ENCODE results near the gene KRTAP1-5. TPM values are rescaled to one million over a fixed set of nuclear protein-coding genes. Genes with fewer than 3 reads are reported as not detected.

KRTAP1-5 gene
- total RNA-seq, result not detected
- total RNA-seq (2013), result not detected
- total RNA-seq, result 0 reads per million in 29 experiments

- Mint-ChIP-seq H3K27ac (no peak within 1 kb of the TSS), H3K4me1 (no peaks in the 10 kb centered on the region), H3K36me3 (no peaks in the 10 kb centered on the region), H3K9me3 (no peaks in the 10 kb centered on the region), H3K4me3 (no peak within 1 kb of the TSS), H3K27me3 (peaks cover 18 to 27% of the 10 kb centered on the region in 2 donors)
- CTCF ChIA-PET, result no interaction called here
- Histone ChIP-seq H3K4me3 (ENCODE audit: control insufficient read depth in 1 of 2, extremely low read depth in 1 of 2, low read length in 1 of 2) (no peak within 1 kb of the TSS), H3K36me3 (ENCODE audit: control insufficient read depth in 2 of 2, extremely low read depth in 1 of 2, insufficient read depth in 1 of 2, low read length in 1 of 2) (no peaks in the 10 kb centered on the region), H3K27me3 (replicated peaks in 1 of 2; ENCODE audit: control insufficient read depth in 2 of 2, extremely low read depth in 1 of 2, insufficient read depth in 2 of 2, low read length in 1 of 2) (peaks cover 0 to 15% of the 10 kb centered on the region in 2 experiments), H3K27ac (ENCODE audit: low read length) (no peak within 1 kb of the TSS), H3K4me1 (ENCODE audit: control insufficient read depth in 1 of 2, extremely low read depth in 1 of 2, insufficient read depth in 2 of 2, low read length in 2 of 2) (no peaks in the 10 kb centered on the region), H3K9me3 (no peaks in the 10 kb centered on the region)
- WGBS (ENCODE audit: insufficient coverage), result 81% methylated on average over 7 of the region's 9 CpGs
- no peak for ATAC-seq (replicated peaks in 1 of 4)
- POLR2A ChIA-PET, result no interaction called here
- no peak for DNase-seq
These were observed at the start of gene KRTAP1-5 for GRCh38 chr17:41026715-41027471. Gene KRTAP1-5 (minus strand): TSS chr17:41027208. CDS start chr17:41027155, 53 bp downstream.

- CTCF ChIA-PET, result no interaction called here
- Histone ChIP-seq H3K4me3 (ENCODE audit: control insufficient read depth in 1 of 2, extremely low read depth in 1 of 2, low read length in 1 of 2) (no peak overlapping the region), H3K9me3 (no peaks in the 10 kb centered on the region), H3K27me3 (replicated peaks in 1 of 2; ENCODE audit: control insufficient read depth in 2 of 2, extremely low read depth in 1 of 2, insufficient read depth in 2 of 2, low read length in 1 of 2) (peaks cover 0 to 2% of the 10 kb centered on the region in 2 experiments), H3K36me3 (ENCODE audit: control insufficient read depth in 2 of 2, extremely low read depth in 1 of 2, insufficient read depth in 1 of 2, low read length in 1 of 2) (no peaks in the 10 kb centered on the region), H3K27ac (ENCODE audit: low read length) (no peak overlapping the region), H3K4me1 (ENCODE audit: control insufficient read depth in 1 of 2, extremely low read depth in 1 of 2, insufficient read depth in 2 of 2, low read length in 2 of 2) (no peaks in the 10 kb centered on the region)
- POLR2A ChIA-PET, result no interaction called here
- Mint-ChIP-seq H3K4me3 (no peak overlapping the region), H3K4me1 (no peaks in the 10 kb centered on the region), H3K27me3 (peaks cover 19 to 22% of the 10 kb centered on the region in 2 donors), H3K9me3 (no peaks in the 10 kb centered on the region), H3K36me3 (no peaks in the 10 kb centered on the region), H3K27ac (no peak overlapping the region)
- ATAC-seq (replicated peaks in 1 of 4) (no peak), DNase-seq (no peak)
These were observed 49.8 kb upstream of the KRTAP1-5 start for GRCh38 chr17:41076788-41077187.

GRCh38 chr17:41073676-41074075, 46.7 kb upstream of the KRTAP1-5 start:
- no peaks in the 10 kb centered on the region for H3K9me3 ChIP-seq
- no peaks in the 10 kb centered on the region for H3K36me3 Mint-ChIP-seq
- ATAC-seq (replicated peaks in 1 of 4) (no peak), DNase-seq (no peak)
- no peaks in the 10 kb centered on the region for H3K36me3 ChIP-seq (ENCODE audit: control insufficient read depth in 2 of 2, extremely low read depth in 1 of 2, insufficient read depth in 1 of 2, low read length in 1 of 2)
- no peaks in the 10 kb centered on the region for H3K4me1 ChIP-seq (ENCODE audit: control insufficient read depth in 1 of 2, extremely low read depth in 1 of 2, insufficient read depth in 2 of 2, low read length in 2 of 2)
- H3K4me1 Mint-ChIP-seq, result no peaks in the 10 kb centered on the region
- H3K4me3 ChIP-seq (ENCODE audit: control insufficient read depth in 1 of 2, extremely low read depth in 1 of 2, low read length in 1 of 2), result no peak overlapping the region
- no CpG with 5 or more reads among the region's 2 CpGs for WGBS (ENCODE audit: insufficient coverage)
- peaks cover 0 to 2% of the 10 kb centered on the region in 2 experiments for H3K27me3 ChIP-seq (replicated peaks in 1 of 2; ENCODE audit: control insufficient read depth in 2 of 2, extremely low read depth in 1 of 2, insufficient read depth in 2 of 2, low read length in 1 of 2)
- H3K27ac ChIP-seq (ENCODE audit: low read length), result no peak overlapping the region
- no peak overlapping the region for H3K4me3 Mint-ChIP-seq
- H3K27me3 Mint-ChIP-seq, result peaks cover 12 to 22% of the 10 kb centered on the region in 2 donors
- no peak overlapping the region for H3K27ac Mint-ChIP-seq
- ChIA-PET POLR2A (no interaction called here), CTCF (interaction anchor here in 1 of 2 donors (0.6 kb wide), 1 partner anchor 589 kb away, joined by 3 read pairs; no protein-coding TSS in a partner anchor)
- H3K9me3 Mint-ChIP-seq, result no peaks in the 10 kb centered on the region

- CTCF ChIA-PET, result no interaction called here
- Mint-ChIP-seq H3K27me3 (peaks cover 9 to 22% of the 10 kb centered on the region in 2 donors), H3K36me3 (no peaks in the 10 kb centered on the region), H3K27ac (no peak overlapping the region), H3K4me1 (no peaks in the 10 kb centered on the region), H3K9me3 (no peaks in the 10 kb centered on the region), H3K4me3 (no peak overlapping the region)
- Histone ChIP-seq H3K4me3 (ENCODE audit: control insufficient read depth in 1 of 2, extremely low read depth in 1 of 2, low read length in 1 of 2) (no peak overlapping the region), H3K27ac (ENCODE audit: low read length) (no peak overlapping the region), H3K36me3 (ENCODE audit: control insufficient read depth in 2 of 2, extremely low read depth in 1 of 2, insufficient read depth in 1 of 2, low read length in 1 of 2) (no peaks in the 10 kb centered on the region), H3K27me3 (replicated peaks in 1 of 2; ENCODE audit: control insufficient read depth in 2 of 2, extremely low read depth in 1 of 2, insufficient read depth in 2 of 2, low read length in 1 of 2) (peaks cover 0 to 2% of the 10 kb centered on the region in 2 experiments), H3K4me1 (ENCODE audit: control insufficient read depth in 1 of 2, extremely low read depth in 1 of 2, insufficient read depth in 2 of 2, low read length in 2 of 2) (no peaks in the 10 kb centered on the region), H3K9me3 (no peaks in the 10 kb centered on the region)
- 92% methylated on average over 2 of the region's 5 CpGs for WGBS (ENCODE audit: insufficient coverage)
- DNase-seq (no peak), ATAC-seq (replicated peaks in 1 of 4) (no peak)
- POLR2A ChIA-PET, result no interaction called here
These were observed 44.8 kb upstream of the KRTAP1-5 start for GRCh38 chr17:41071606-41072360.

- H3K9me3 Mint-ChIP-seq, result no peaks in the 10 kb centered on the region
- 100% methylated on average over 1 of the region's 3 CpGs for WGBS (ENCODE audit: insufficient coverage)
These were observed 42.0 kb upstream of the KRTAP1-5 start for GRCh38 chr17:41069031-41069430.

GRCh38 chr17:41067281-41067680, 40.3 kb upstream of the KRTAP1-5 start:
- POLR2A ChIA-PET, result interaction anchor here in 1 of 2 donors (0.7 kb wide), 1 partner anchor 15 kb away, joined by 3 read pairs; no protein-coding TSS in a partner anchor
- no peaks in the 10 kb centered on the region for H3K4me1 Mint-ChIP-seq
- peaks cover 0 to 2% of the 10 kb centered on the region in 2 donors for H3K27me3 Mint-ChIP-seq

More at GRCh38 chr17:41069031-41069430, 42.0 kb upstream of the KRTAP1-5 start:
- peaks cover 0 to 3% of the 10 kb centered on the region in 2 donors for H3K27me3 Mint-ChIP-seq
- Histone ChIP-seq H3K4me1 (ENCODE audit: control insufficient read depth in 1 of 2, extremely low read depth in 1 of 2, insufficient read depth in 2 of 2, low read length in 2 of 2) (no peaks in the 10 kb centered on the region), H3K36me3 (ENCODE audit: control insufficient read depth in 2 of 2, extremely low read depth in 1 of 2, insufficient read depth in 1 of 2, low read length in 1 of 2) (no peaks in the 10 kb centered on the region), H3K27me3 (replicated peaks in 1 of 2; ENCODE audit: control insufficient read depth in 2 of 2, extremely low read depth in 1 of 2, insufficient read depth in 2 of 2, low read length in 1 of 2) (no peaks in the 10 kb centered on the region), H3K9me3 (no peaks in the 10 kb centered on the region), H3K4me3 (ENCODE audit: control insufficient read depth in 1 of 2, extremely low read depth in 1 of 2, low read length in 1 of 2) (no peak overlapping the region), H3K27ac (ENCODE audit: low read length) (no peak overlapping the region)
- H3K4me3 Mint-ChIP-seq, result no peak overlapping the region
- no peaks in the 10 kb centered on the region for H3K4me1 Mint-ChIP-seq
- DNase-seq (no peak), ATAC-seq (replicated peaks in 1 of 4) (no peak)
- no peaks in the 10 kb centered on the region for H3K36me3 Mint-ChIP-seq
- H3K27ac Mint-ChIP-seq, result no peak overlapping the region
- ChIA-PET POLR2A (no interaction called here), CTCF (no interaction called here)

More at GRCh38 chr17:41067281-41067680, 40.3 kb upstream of the KRTAP1-5 start:
- no peaks in the 10 kb centered on the region for H3K36me3 ChIP-seq (ENCODE audit: control insufficient read depth in 2 of 2, extremely low read depth in 1 of 2, insufficient read depth in 1 of 2, low read length in 1 of 2)
- no peaks in the 10 kb centered on the region for H3K9me3 ChIP-seq
- H3K27ac ChIP-seq (ENCODE audit: low read length), result no peak overlapping the region
- Mint-ChIP-seq H3K36me3 (no peaks in the 10 kb centered on the region), H3K4me3 (no peak overlapping the region), H3K27ac (no peak overlapping the region), H3K9me3 (no peaks in the 10 kb centered on the region)
- DNase-seq, result no peak
- H3K27me3 ChIP-seq (replicated peaks in 1 of 2; ENCODE audit: control insufficient read depth in 2 of 2, extremely low read depth in 1 of 2, insufficient read depth in 2 of 2, low read length in 1 of 2), result no peaks in the 10 kb centered on the region
- H3K4me3 ChIP-seq (ENCODE audit: control insufficient read depth in 1 of 2, extremely low read depth in 1 of 2, low read length in 1 of 2), result no peak overlapping the region
- ATAC-seq (replicated peaks in 1 of 4), result no peak
- no peaks in the 10 kb centered on the region for H3K4me1 ChIP-seq (ENCODE audit: control insufficient read depth in 1 of 2, extremely low read depth in 1 of 2, insufficient read depth in 2 of 2, low read length in 2 of 2)
- CTCF ChIA-PET, result no interaction called here

All from T-cell (primary cell).